Measurements from ENCODE around the gene PGAP6. TPM values are rescaled to one million over a fixed set of nuclear protein-coding genes. Genes with fewer than 3 reads are reported as not detected.

PGAP6 gene
- total and polyA plus RNA-seq, 9 of the 15 experiments (the other 6 are each of a cell fraction or from before 2014, with no cell fraction given) = 0.45 to 50.2 (median 39.3) TPM

DNA sequence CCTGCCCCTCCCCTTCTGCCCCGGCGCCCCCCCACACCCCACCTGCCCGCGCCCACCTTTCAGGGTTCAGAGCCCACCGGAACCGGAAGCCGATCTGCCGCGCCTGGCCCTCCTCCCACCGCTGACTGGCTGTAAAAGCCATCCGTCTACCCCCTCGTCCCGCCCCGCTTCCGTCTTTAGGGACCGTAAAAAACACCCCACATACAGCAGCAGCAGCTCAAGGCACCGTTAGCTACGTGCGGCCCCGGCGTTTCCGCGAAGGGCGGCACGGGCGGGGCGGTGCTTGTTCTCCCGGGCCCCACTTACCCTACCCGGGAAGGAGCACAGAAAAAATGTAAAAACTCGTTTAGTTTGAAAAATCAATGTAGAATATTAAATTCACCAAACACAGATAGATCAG lies 11.3 kb downstream of the PGAP6 start, which contains the start of gene MRPL28 (continued):
- TF ChIP-seq ZBTB43 (CRISPR knock-in tag; IDR thresholded peaks at IDR 0.05) (no peak), POLR2B (IDR thresholded peaks at IDR 0.05; ENCODE audit: low read depth, partially characterized antibody) (peak; percentile 17), FOS (IDR thresholded peaks at IDR 0.05; ENCODE audit: extremely low read depth, insufficient read length) (peak; percentile 81), RAD51 (IDR thresholded peaks at IDR 0.05; ENCODE audit: borderline replicate concordance, low read depth) (no peak), TCF7 (IDR thresholded peaks at IDR 0.05; ENCODE audit: borderline replicate concordance) (no peak), ZBTB40 (IDR thresholded peaks at IDR 0.05) (peak; percentile 97), ZBTB40 (CRISPR knock-in tag; IDR thresholded peaks at IDR 0.05) (no peak), DPF2 (IDR thresholded peaks at IDR 0.05) (no peak), CHD4 (IDR thresholded peaks at IDR 0.05; ENCODE audit: insufficient read depth, insufficient replicate concordance, low read depth, low read length, poor library complexity, severe bottlenecking) (no peak), ZNF512 (tag; IDR thresholded peaks at IDR 0.05) (no peak), CREB1 (IDR thresholded peaks at IDR 0.05) (peak; percentile 43; the same call in 1 of the 2 replicates), CREB1 (CRISPR knock-in tag; IDR thresholded peaks at IDR 0.05) (peak; percentile 60; the same call in 1 of the 2 replicates), ZNF263 (CRISPR knock-in tag; IDR thresholded peaks at IDR 0.05; ENCODE audit: borderline replicate concordance) (no peak), SP2 (IDR thresholded peaks at IDR 0.05; ENCODE audit: extremely low read depth, low read depth, low read length, poor library complexity, severe bottlenecking) (peak; percentile 84)
- TF ChIP-seq, protein P1, sequence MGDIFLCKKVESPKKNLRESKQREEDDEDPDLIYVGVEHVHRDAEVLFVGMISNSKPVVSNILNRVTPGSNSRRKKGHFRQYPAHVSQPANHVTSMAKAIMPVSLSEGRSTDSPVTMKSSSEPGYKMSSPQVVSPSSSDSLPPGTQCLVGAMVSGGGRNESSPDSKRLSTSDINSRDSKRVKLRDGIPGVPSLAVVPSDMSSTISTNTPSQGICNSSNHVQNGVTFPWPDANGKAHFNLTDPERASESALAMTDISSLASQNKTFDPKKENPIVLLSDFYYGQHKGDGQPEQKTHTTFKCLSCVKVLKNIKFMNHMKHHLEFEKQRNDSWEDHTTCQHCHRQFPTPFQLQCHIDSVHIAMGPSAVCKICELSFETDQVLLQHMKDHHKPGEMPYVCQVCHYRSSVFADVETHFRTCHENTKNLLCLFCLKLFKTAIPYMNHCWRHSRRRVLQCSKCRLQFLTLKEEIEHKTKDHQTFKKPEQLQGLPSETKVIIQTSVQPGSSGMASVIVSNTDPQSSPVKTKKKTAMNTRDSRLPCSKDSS (IDR thresholded peaks at IDR 0.05; ENCODE audit: low read depth, partially characterized antibody) = no peak

Measured in K562 (cell line).